Osteoblast (primary cell): ENCODE results near the gene MINK1. TPM values are rescaled to one million over a fixed set of nuclear protein-coding genes. Genes with fewer than 3 reads are reported as not detected.

ENCODE experiments used
- DNase-seq: peaks from one replicate; pipeline ENCODE4 v3.0.0; 2011; ENCODE audit warnings: low spot score, mixed read lengths; ENCODE audit not compliant: insufficient read length; ENCODE audit errors: missing footprints
- H2AFZ ChIP-seq: 2 replicates; pipeline ENCODE4 v1.6.0; 2011; ENCODE audit warnings: mild to moderate bottlenecking, low read length
- H3K27ac ChIP-seq: 2 replicates; pipeline ENCODE4 v1.5.1; 2011; ENCODE audit warnings: mild to moderate bottlenecking, low read depth, low read length, moderate library complexity
- H3K27me3 ChIP-seq: 2 replicates; pipeline ENCODE4 v1.6.0; 2012; ENCODE audit warnings: mild to moderate bottlenecking, control low read depth, inconsistent platforms, low read length, moderate library complexity; ENCODE audit not compliant: insufficient read depth
- H3K36me3 ChIP-seq: 2 replicates; pipeline ENCODE4 v1.5.1; 2011; ENCODE audit warnings: mild to moderate bottlenecking, low read length, control low read depth, moderate library complexity; ENCODE audit not compliant: insufficient read depth
- H3K4me1 ChIP-seq: 2 replicates; pipeline ENCODE4 v1.5.1; 2011; ENCODE audit warnings: mild to moderate bottlenecking, low read length, control low read depth, moderate library complexity; ENCODE audit not compliant: insufficient read depth
- H3K4me2 ChIP-seq: 2 replicates; pipeline ENCODE4 v1.6.0; 2011; ENCODE audit warnings: mild to moderate bottlenecking, low read length; ENCODE audit not compliant: insufficient read depth
- H3K4me3 ChIP-seq: fragments of 200-600 bp; sonication (generic); 3 replicates; pipeline ENCODE4 v1.5.1; 2012; ENCODE audit warnings: mild to moderate bottlenecking, low read length, inconsistent platforms; ENCODE audit not compliant: insufficient read depth
- H3K79me2 ChIP-seq: 2 replicates; pipeline ENCODE4 v1.6.0; 2012; ENCODE audit warnings: mild to moderate bottlenecking, low read length, control low read depth, inconsistent platforms; ENCODE audit not compliant: insufficient read depth
- H3K9me3 ChIP-seq: 2 replicates; pipeline ENCODE4 v1.5.1; 2011; ENCODE audit warnings: low read depth, low read length, control low read depth
- H4K20me1 ChIP-seq: 2 replicates; pipeline ENCODE4 v1.6.0; 2012; ENCODE audit warnings: mild to moderate bottlenecking, low read length, control low read depth; ENCODE audit not compliant: insufficient read depth
- total RNA-seq: library from RNA; depleted of rRNA; stranded (reverse); fragments of >200 nt; gene quantifications from 2 replicates; pipeline ENCODE4 v1.2.3, GENCODE V29; 2012
- TF ChIP-seq, protein P1 (sequence below): IDR thresholded peaks from 2 replicates; pipeline ENCODE4 v1.5.1; 2011; ENCODE audit warnings: mild to moderate bottlenecking, low read depth, low read length, moderate library complexity; ENCODE audit errors: extremely low read depth

MINK1 gene
- total RNA-seq, 1 donor, result 34.4 TPM

DNA sequence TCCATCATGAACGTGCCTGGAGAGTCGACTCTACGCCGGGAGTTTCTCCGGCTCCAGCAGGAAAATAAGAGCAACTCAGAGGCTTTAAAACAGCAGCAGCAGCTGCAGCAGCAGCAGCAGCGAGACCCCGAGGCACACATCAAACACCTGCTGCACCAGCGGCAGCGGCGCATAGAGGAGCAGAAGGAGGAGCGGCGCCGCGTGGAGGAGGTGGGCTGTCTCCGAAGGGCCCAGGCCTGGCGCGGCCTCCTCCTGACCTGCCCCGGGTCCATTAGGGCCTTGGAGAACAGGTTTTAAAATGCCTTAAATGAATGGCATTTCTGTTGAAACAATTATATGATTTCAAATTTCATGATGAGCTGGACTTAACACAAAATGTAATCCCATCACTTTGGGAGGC lies 54.4 kb downstream of the MINK1 start:
- no peaks in the 10 kb centered on the region for H3K79me2 ChIP-seq
- H3K27me3 ChIP-seq, result no peaks in the 10 kb centered on the region
- H3K27ac ChIP-seq, result no peak overlapping the region
- no peak overlapping the region for H3K4me2 ChIP-seq
- H3K36me3 ChIP-seq, result peaks cover 45% of the 10 kb centered on the region
- H2AFZ ChIP-seq, result no peak overlapping the region
- H4K20me1 ChIP-seq, result no peaks in the 10 kb centered on the region
- TF ChIP-seq, protein P1, sequence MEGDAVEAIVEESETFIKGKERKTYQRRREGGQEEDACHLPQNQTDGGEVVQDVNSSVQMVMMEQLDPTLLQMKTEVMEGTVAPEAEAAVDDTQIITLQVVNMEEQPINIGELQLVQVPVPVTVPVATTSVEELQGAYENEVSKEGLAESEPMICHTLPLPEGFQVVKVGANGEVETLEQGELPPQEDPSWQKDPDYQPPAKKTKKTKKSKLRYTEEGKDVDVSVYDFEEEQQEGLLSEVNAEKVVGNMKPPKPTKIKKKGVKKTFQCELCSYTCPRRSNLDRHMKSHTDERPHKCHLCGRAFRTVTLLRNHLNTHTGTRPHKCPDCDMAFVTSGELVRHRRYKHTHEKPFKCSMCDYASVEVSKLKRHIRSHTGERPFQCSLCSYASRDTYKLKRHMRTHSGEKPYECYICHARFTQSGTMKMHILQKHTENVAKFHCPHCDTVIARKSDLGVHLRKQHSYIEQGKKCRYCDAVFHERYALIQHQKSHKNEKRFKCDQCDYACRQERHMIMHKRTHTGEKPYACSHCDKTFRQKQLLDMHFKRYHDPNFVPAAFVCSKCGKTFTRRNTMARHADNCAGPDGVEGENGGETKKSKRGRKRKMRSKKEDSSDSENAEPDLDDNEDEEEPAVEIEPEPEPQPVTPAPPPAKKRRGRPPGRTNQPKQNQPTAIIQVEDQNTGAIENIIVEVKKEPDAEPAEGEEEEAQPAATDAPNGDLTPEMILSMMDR, result no peak
- H3K4me1 ChIP-seq, result no peaks in the 10 kb centered on the region
- H3K9me3 ChIP-seq, result no peaks in the 10 kb centered on the region
- no peak overlapping the region for H3K4me3 ChIP-seq
- DNase-seq, result peak; percentile 25

DNA sequence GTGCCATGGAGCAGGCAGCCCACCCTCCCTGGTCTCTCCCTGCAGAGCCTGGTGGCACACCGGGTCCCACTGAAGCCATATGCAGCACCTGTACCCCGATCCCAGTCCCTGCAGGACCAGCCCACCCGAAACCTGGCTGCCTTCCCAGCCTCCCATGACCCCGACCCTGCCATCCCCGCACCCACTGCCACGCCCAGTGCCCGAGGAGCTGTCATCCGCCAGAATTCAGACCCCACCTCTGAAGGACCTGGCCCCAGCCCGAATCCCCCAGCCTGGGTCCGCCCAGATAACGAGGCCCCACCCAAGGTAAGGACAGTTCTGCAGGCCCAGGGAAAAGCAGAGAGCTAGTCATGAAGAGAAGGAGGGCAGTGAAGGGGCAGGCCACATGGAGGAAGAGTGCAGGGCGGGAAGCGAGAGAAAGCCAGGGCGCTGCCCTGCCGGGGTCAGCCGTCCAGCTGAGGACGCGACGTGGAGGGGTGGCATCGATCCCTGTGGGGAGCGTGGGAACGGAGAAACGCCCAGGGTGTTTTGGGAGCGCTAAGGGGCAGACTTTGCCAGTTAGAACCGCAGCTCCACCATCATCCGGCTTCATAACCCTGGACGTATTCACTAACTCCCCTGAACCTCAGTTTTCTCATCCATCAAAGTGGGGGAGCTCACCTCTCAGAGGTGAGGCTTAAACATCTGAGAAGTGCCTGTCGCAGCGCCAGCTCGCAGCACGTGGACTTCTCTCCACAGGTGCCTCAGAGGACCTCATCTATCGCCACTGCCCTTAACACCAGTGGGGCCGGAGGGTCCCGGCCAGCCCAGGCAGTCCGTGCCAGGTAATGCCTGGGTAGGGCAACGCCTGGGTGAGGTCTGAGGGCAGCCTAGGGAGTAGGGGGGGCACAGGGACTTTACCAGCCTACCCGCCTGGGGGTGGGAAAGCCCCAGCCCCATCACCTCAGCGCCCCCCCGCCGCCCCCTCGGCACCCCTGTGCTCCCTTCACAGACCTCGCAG lies 58.6 kb downstream of the MINK1 start:
- Histone ChIP-seq H3K79me2 (no peaks in the 10 kb centered on the region), H3K9me3 (no peaks in the 10 kb centered on the region), H3K36me3 (peaks cover 54% of the 10 kb centered on the region), H3K4me1 (no peaks in the 10 kb centered on the region), H3K4me3 (no peak overlapping the region), H3K27ac (no peak overlapping the region), H3K27me3 (no peaks in the 10 kb centered on the region), H4K20me1 (peaks cover 5% of the 10 kb centered on the region), H3K4me2 (no peak overlapping the region), H2AFZ (no peak overlapping the region)
- TF ChIP-seq, protein P1, result no peak
- peak; percentile 72 for DNase-seq

DNA sequence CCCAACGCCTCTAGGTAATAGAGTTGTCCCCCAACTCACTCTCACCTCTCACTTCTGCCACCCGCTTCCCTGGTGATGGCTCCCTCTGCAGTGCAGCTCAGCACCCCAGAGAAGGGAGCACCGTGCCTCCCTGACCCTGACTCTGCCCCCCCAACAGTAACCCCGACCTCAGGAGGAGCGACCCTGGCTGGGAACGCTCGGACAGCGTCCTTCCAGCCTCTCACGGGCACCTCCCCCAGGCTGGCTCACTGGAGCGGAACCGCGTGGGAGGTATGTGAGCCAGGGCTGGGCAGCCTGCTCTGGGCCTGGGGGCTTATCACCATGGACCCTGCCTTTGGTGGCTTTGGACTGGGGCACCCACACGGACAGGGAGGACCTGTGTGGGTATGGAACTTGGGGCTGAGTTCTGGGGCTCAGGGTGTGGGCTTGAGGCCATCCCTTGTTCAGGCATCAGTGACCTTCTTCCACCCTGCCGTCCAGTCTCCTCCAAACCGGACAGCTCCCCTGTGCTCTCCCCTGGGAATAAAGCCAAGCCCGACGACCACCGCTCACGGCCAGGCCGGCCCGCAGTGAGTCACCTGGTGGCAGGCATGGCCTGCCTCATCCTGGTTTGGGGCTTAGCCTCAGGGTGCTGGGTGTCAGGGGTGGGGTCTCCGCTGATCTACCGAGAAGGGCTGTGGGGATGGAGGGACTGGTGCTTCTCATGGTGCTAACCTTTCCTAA lies 59.5 kb downstream of the MINK1 start:
- DNase-seq, result peak; percentile 75
- Histone ChIP-seq H4K20me1 (peaks cover 5% of the 10 kb centered on the region), H3K27me3 (no peaks in the 10 kb centered on the region), H3K79me2 (no peaks in the 10 kb centered on the region), H3K4me1 (no peaks in the 10 kb centered on the region), H3K36me3 (peaks cover 57% of the 10 kb centered on the region), H2AFZ (no peak overlapping the region), H3K27ac (no peak overlapping the region), H3K9me3 (no peaks in the 10 kb centered on the region), H3K4me3 (no peak overlapping the region), H3K4me2 (no peak overlapping the region)
- TF ChIP-seq, protein P1, result no peak

DNA sequence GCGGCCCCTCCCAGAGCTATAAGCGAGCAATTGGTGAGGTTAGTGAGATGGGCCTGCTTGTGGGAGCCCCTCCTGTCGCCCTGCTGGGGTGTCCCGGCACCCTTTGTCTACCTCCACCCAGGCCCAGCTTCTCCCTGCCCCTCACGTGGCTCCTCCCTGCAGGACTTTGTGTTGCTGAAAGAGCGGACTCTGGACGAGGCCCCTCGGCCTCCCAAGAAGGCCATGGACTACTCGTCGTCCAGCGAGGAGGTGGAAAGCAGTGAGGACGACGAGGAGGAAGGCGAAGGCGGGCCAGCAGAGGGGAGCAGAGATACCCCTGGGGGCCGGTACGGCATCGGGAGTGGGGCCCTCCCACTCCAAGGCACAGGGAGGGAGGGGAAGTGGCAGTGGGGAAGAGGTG lies 60.1 kb downstream of the MINK1 start:
- Histone ChIP-seq H3K9me3 (no peaks in the 10 kb centered on the region), H3K27ac (no peak overlapping the region), H2AFZ (no peak overlapping the region), H3K4me2 (no peak overlapping the region), H3K4me3 (no peak overlapping the region), H3K79me2 (no peaks in the 10 kb centered on the region), H3K4me1 (no peaks in the 10 kb centered on the region), H4K20me1 (peaks cover 5% of the 10 kb centered on the region), H3K27me3 (no peaks in the 10 kb centered on the region), H3K36me3 (peaks cover 52% of the 10 kb centered on the region)
- TF ChIP-seq, protein P1, result no peak
- peak; percentile 71 for DNase-seq
